SK-N-SH treated with all-trans-retinoic acid at 6 μM for 48 hours (cell line): Measurements from ENCODE around the gene PNKD.

Experiments used
- ATAC-seq: fragments of 200-7000 bp; cut with Tn5 transposase; 3 replicates; pipeline ENCODE4 v1.9.1; 2020; ENCODE audit warnings: mild to moderate bottlenecking, moderate library complexity
- ARNTL ChIP-seq: fragments of 450-650 bp; formaldehyde crosslinking; IDR thresholded peaks from 2 replicates; pipeline ENCODE4 v1.5.0; 2020; ENCODE audit warnings: low read depth, mild to moderate bottlenecking, moderate library complexity, borderline replicate concordance
- BACH2 ChIP-seq: fragments of 250-450 bp; sonication (Bioruptor Pico); IDR thresholded peaks from 2 replicates; pipeline ENCODE4 v1.9.0; 2021; ENCODE audit warnings: mild to moderate bottlenecking, borderline replicate concordance
- CREB5 ChIP-seq: fragments of 250-450 bp; sonication (Bioruptor Pico); IDR thresholded peaks from 2 replicates; pipeline ENCODE4 v1.5.1; 2020; ENCODE audit warnings: low read depth, mild to moderate bottlenecking, moderate library complexity
- CSDC2 ChIP-seq: fragments of 250-450 bp; sonication (Bioruptor Pico); IDR thresholded peaks from 2 replicates; pipeline ENCODE4 v1.5.0; 2020; ENCODE audit warnings: mild to moderate bottlenecking, moderate library complexity
- ESRRG ChIP-seq: fragments of 250-450 bp; sonication (Bioruptor Pico); IDR thresholded peaks from 2 replicates; pipeline ENCODE4 v1.6.1; 2021; ENCODE audit warnings: mild to moderate bottlenecking
- GLIS3 ChIP-seq: fragments of 250-450 bp; sonication (Bioruptor Pico); IDR thresholded peaks from 2 replicates; pipeline ENCODE4 v1.5.0; 2020; ENCODE audit warnings: mild to moderate bottlenecking, moderate library complexity
- ISL1 ChIP-seq: fragments of 250-450 bp; sonication (Bioruptor Pico); IDR thresholded peaks from 2 replicates; pipeline ENCODE4 v2.1.2; 2022; ENCODE audit warnings: mild to moderate bottlenecking, moderate library complexity
- OSR1 ChIP-seq: fragments of 250-450 bp; sonication (Bioruptor Pico); IDR thresholded peaks from 2 replicates; pipeline ENCODE4 v1.8.0; 2022; ENCODE audit warnings: moderate library complexity, mild to moderate bottlenecking, inconsistent platforms
- PATZ1 ChIP-seq: fragments of 250-450 bp; sonication (Bioruptor Pico); IDR thresholded peaks from 2 replicates; pipeline ENCODE4 v1.8.0; 2020; ENCODE audit warnings: mild to moderate bottlenecking, moderate library complexity, borderline replicate concordance
- POU6F1 ChIP-seq: fragments of 250-450 bp; sonication (Bioruptor Pico); IDR thresholded peaks from 2 replicates; pipeline ENCODE4 v1.8.0; 2021; ENCODE audit warnings: low read depth, mild to moderate bottlenecking, moderate library complexity, borderline replicate concordance
- PPARA ChIP-seq: fragments of 250-450 bp; sonication (Bioruptor Pico); IDR thresholded peaks from 2 replicates; pipeline ENCODE4 v1.5.0; 2020; ENCODE audit warnings: mild to moderate bottlenecking, borderline replicate concordance
- SNAI2 ChIP-seq: fragments of 250-450 bp; sonication (Bioruptor Pico); IDR thresholded peaks from 2 replicates; pipeline ENCODE4 v1.5.0; 2020; ENCODE audit warnings: mild to moderate bottlenecking, moderate library complexity
- TCF4 ChIP-seq: fragments of 250-450 bp; sonication (Bioruptor Pico); IDR thresholded peaks from 2 replicates; pipeline ENCODE4 v1.8.0; 2021; ENCODE audit warnings: mild to moderate bottlenecking, moderate library complexity, borderline replicate concordance
- TOX ChIP-seq: fragments of 250-450 bp; sonication (Bioruptor Pico); IDR thresholded peaks from 2 replicates; pipeline ENCODE4 v1.8.0; 2021; ENCODE audit warnings: mild to moderate bottlenecking, moderate library complexity, borderline replicate concordance
- TSHZ2 ChIP-seq: fragments of 250-450 bp; sonication (Bioruptor Pico); IDR thresholded peaks from 2 replicates; pipeline ENCODE4 v1.5.0; 2020; ENCODE audit warnings: mild to moderate bottlenecking, moderate library complexity
- ZC3H10 ChIP-seq: fragments of 250-450 bp; sonication (Bioruptor Pico); IDR thresholded peaks from 2 replicates; pipeline ENCODE4 v1.5.1; 2021; ENCODE audit warnings: mild to moderate bottlenecking, moderate library complexity
- ZFP3 ChIP-seq: fragments of 250-450 bp; sonication (Bioruptor Pico); IDR thresholded peaks from 2 replicates; pipeline ENCODE4 v1.5.0; 2020; ENCODE audit warnings: mild to moderate bottlenecking, moderate library complexity
- ZNF565 ChIP-seq: fragments of 450-650 bp; formaldehyde crosslinking; conservative IDR thresholded peaks from 2 replicates; pipeline ENCODE4 v1.5.0; 2020; ENCODE audit warnings: low read depth, mild to moderate bottlenecking, moderate library complexity
- ZNF70 ChIP-seq: fragments of 450-650 bp; formaldehyde crosslinking; IDR thresholded peaks from 2 replicates; pipeline ENCODE4 v1.5.0; 2020; ENCODE audit warnings: mild to moderate bottlenecking, moderate library complexity
- ZNF8 ChIP-seq: fragments of 450-650 bp; formaldehyde crosslinking; IDR thresholded peaks from 2 replicates; pipeline ENCODE4 v1.5.0; 2020; ENCODE audit warnings: mild to moderate bottlenecking, moderate library complexity

The PNKD gene

GRCh38 chr2:218331745-218332144 is 61.4 kb downstream of the PNKD start:
- ATAC-seq, result no peak
- TF ChIP-seq TSHZ2 (CRISPR knock-in tag), result no peak
- no peak for TF ChIP-seq PATZ1
- no peak for TF ChIP-seq ESRRG (CRISPR knock-in tag)
- no peak for TF ChIP-seq ZFP3 (CRISPR knock-in tag)
- TF ChIP-seq ZC3H10, result no peak
- TF ChIP-seq, all 23 proteins: peak for 0

GRCh38 chr2:218332288-218332687 is 62.0 kb downstream of the PNKD start:
- TF ChIP-seq ZNF8 (CRISPR knock-in tag), result no peak
- no peak for TF ChIP-seq TCF4
- TF ChIP-seq CREB5 (CRISPR knock-in tag), result no peak
- TF ChIP-seq POU6F1 (CRISPR knock-in tag), result no peak
- no peak for TF ChIP-seq TOX (CRISPR knock-in tag)
- no peak for TF ChIP-seq ESRRG (CRISPR knock-in tag)
- TF ChIP-seq ZC3H10, result no peak
- TF ChIP-seq OSR1 (CRISPR knock-in tag), result no peak
- no peak for TF ChIP-seq ARNTL (CRISPR knock-in tag)
- no peak for TF ChIP-seq ZFP3 (CRISPR knock-in tag)
- no peak for ATAC-seq

GRCh38 chr2:218332920-218333645 is 62.8 kb downstream of the PNKD start:
- no peak for ATAC-seq
- TF ChIP-seq ARNTL (CRISPR knock-in tag), result no peak
- TF ChIP-seq CREB5 (CRISPR knock-in tag), result no peak
- TF ChIP-seq ZFP3 (CRISPR knock-in tag), result no peak

- no peak for ATAC-seq
- TF ChIP-seq ARNTL (CRISPR knock-in tag) (no peak), OSR1 (CRISPR knock-in tag) (no peak), PATZ1 (no peak), PPARA (CRISPR knock-in tag) (no peak), SNAI2 (CRISPR knock-in tag) (no peak), ZNF8 (CRISPR knock-in tag) (no peak), TCF4 (no peak), ESRRG (CRISPR knock-in tag) (no peak), BACH2 (CRISPR knock-in tag) (no peak), ZNF70 (CRISPR knock-in tag) (no peak), CSDC2 (CRISPR knock-in tag) (no peak), ISL1 (CRISPR knock-in tag) (no peak), CREB5 (CRISPR knock-in tag) (no peak), ZFP3 (CRISPR knock-in tag) (no peak), POU6F1 (CRISPR knock-in tag) (no peak), ZNF565 (CRISPR knock-in tag) (no peak), GLIS3 (CRISPR knock-in tag) (no peak)
Measured at GRCh38 chr2:218334531-218334930, 64.2 kb downstream of the PNKD start.
